Esophagus squamous epithelium (tissue), 4 donors: ENCODE measurements around the gene FOXP1.

Source experiments
- POLR2A ChIP-seq, 4 donors: fragments of 450-650 bp; IDR thresholded peaks; one replicate each; pipeline ENCODE4 v1.6.1; 2017; ENCODE audit warnings: antibody characterized with exemption in 4 of 4, mild to moderate bottlenecking in 4 of 4, moderate library complexity in 3 of 4
- TF ChIP-seq, protein P1 (sequence below), 6 experiments: fragments of 450-650 bp in 4 of 6; fragments of 200-600 bp in 2 of 6; sonication (generic) in 2 of 6; IDR thresholded peaks; one replicate each; pipeline ENCODE4 v1.5.1; 2016 to 2019; ENCODE audit warnings: antibody characterized with exemption in 6 of 6, mild to moderate bottlenecking in 4 of 6, moderate library complexity in 4 of 6

DNA sequence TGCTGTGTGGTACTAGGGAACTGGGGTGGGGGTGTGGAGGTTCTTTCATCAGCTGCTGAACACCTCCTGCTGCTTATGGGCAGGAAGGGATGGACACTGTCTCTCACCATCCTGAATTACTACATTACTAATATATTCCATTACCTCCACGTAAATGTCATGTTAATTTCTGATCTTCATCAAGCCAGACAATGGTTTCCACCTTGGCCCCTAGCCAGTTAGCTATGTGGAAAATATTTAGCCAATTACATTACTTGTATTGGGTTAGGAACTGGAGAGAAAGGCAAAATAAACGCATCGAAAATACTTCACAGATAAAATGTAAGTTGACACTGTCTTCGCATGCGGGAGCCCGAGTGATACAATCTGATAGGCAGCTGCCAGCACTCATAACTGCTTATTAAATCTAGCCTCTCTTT, 95.1 kb downstream of the FOXP1 start:
- TF ChIP-seq, protein P1, sequence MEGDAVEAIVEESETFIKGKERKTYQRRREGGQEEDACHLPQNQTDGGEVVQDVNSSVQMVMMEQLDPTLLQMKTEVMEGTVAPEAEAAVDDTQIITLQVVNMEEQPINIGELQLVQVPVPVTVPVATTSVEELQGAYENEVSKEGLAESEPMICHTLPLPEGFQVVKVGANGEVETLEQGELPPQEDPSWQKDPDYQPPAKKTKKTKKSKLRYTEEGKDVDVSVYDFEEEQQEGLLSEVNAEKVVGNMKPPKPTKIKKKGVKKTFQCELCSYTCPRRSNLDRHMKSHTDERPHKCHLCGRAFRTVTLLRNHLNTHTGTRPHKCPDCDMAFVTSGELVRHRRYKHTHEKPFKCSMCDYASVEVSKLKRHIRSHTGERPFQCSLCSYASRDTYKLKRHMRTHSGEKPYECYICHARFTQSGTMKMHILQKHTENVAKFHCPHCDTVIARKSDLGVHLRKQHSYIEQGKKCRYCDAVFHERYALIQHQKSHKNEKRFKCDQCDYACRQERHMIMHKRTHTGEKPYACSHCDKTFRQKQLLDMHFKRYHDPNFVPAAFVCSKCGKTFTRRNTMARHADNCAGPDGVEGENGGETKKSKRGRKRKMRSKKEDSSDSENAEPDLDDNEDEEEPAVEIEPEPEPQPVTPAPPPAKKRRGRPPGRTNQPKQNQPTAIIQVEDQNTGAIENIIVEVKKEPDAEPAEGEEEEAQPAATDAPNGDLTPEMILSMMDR (IDR thresholded peaks at IDR 0.05) = no peak
- TF ChIP-seq POLR2A (IDR thresholded peaks at IDR 0.05) = no peak
